Measurements from ENCODE around the gene CTNND1.

DNA sequence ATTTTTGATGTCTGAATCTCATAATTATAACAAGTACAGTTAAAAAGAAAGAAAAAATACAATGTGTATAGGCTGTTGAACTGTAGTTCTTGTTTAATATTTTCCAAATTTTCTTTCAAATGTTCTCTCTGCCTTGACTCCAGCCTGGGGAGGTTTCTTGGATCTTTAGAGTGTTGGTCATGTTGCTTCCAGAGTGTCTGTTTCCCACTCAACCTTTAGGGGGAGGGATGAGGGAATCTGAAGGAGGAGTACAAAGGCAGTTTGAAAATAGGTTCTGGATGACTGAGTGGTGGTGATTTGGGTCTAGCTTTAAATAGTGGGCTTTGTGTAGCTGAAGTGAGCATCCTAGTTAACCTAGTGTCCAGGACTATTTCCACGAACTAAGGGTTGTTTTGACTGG lies 2.0 kb downstream of the CTNND1 start:
- TF ChIP-seq CEBPB (IDR thresholded peaks at IDR 0.05; ENCODE audit: low read depth, low read length), result no peak
- TF ChIP-seq RAD21 (IDR thresholded peaks at IDR 0.05; ENCODE audit: low read length), result no peak; the same call in 1 of the 2 replicates
- TF ChIP-seq, protein P1, sequence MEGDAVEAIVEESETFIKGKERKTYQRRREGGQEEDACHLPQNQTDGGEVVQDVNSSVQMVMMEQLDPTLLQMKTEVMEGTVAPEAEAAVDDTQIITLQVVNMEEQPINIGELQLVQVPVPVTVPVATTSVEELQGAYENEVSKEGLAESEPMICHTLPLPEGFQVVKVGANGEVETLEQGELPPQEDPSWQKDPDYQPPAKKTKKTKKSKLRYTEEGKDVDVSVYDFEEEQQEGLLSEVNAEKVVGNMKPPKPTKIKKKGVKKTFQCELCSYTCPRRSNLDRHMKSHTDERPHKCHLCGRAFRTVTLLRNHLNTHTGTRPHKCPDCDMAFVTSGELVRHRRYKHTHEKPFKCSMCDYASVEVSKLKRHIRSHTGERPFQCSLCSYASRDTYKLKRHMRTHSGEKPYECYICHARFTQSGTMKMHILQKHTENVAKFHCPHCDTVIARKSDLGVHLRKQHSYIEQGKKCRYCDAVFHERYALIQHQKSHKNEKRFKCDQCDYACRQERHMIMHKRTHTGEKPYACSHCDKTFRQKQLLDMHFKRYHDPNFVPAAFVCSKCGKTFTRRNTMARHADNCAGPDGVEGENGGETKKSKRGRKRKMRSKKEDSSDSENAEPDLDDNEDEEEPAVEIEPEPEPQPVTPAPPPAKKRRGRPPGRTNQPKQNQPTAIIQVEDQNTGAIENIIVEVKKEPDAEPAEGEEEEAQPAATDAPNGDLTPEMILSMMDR (conservative IDR thresholded peaks at IDR 0.05; ENCODE audit: low read depth, low read length), result peak; percentile 34; the same call in 1 of the 2 replicates
- no peak for TF ChIP-seq POLR2A (IDR thresholded peaks at IDR 0.05; ENCODE audit: low read depth, low read length)
- no peak for TF ChIP-seq RFX5 (IDR thresholded peaks at IDR 0.05; ENCODE audit: low read depth, low read length)
- TF ChIP-seq, protein P2, sequence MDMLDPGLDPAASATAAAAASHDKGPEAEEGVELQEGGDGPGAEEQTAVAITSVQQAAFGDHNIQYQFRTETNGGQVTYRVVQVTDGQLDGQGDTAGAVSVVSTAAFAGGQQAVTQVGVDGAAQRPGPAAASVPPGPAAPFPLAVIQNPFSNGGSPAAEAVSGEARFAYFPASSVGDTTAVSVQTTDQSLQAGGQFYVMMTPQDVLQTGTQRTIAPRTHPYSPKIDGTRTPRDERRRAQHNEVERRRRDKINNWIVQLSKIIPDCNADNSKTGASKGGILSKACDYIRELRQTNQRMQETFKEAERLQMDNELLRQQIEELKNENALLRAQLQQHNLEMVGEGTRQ (IDR thresholded peaks at IDR 0.05; ENCODE audit: low read depth, low read length), result no peak
- no peak for TF ChIP-seq MAFK (IDR thresholded peaks at IDR 0.05; ENCODE audit: low read depth, low read length)
- TF ChIP-seq RCOR1 (IDR thresholded peaks at IDR 0.05; ENCODE audit: insufficient replicate concordance, low read length), result no peak
- no peak for TF ChIP-seq MAZ (IDR thresholded peaks at IDR 0.05; ENCODE audit: borderline replicate concordance, low read depth, low read length)
- no peak for TF ChIP-seq MXI1 (IDR thresholded peaks at IDR 0.05; ENCODE audit: borderline replicate concordance, low read depth, low read length)
- TF ChIP-seq BHLHE40 (IDR thresholded peaks at IDR 0.05; ENCODE audit: low read depth, low read length), result no peak
- TF ChIP-seq, protein P3, sequence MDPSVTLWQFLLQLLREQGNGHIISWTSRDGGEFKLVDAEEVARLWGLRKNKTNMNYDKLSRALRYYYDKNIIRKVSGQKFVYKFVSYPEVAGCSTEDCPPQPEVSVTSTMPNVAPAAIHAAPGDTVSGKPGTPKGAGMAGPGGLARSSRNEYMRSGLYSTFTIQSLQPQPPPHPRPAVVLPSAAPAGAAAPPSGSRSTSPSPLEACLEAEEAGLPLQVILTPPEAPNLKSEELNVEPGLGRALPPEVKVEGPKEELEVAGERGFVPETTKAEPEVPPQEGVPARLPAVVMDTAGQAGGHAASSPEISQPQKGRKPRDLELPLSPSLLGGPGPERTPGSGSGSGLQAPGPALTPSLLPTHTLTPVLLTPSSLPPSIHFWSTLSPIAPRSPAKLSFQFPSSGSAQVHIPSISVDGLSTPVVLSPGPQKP (IDR thresholded peaks at IDR 0.05; ENCODE audit: borderline replicate concordance, low read depth, low read length), result no peak
- TF ChIP-seq FOS (IDR thresholded peaks at IDR 0.05; ENCODE audit: low read depth, low read length), result no peak

Measured in IMR-90 (cell line).